C4-2B (cell line): Measurements from ENCODE around the gene TMEM126A.

Experiments
- CTCF ChIP-seq: fragments of 450-650 bp; conservative IDR thresholded peaks from 2 replicates; pipeline ENCODE4 v1.5.1; 2017; ENCODE audit warnings: mild to moderate bottlenecking
- ZFX ChIP-seq: fragments of 450-650 bp; IDR thresholded peaks from 2 replicates; pipeline ENCODE4 v1.6.1; 2017

- TF ChIP-seq CTCF = no peak
- no peak for TF ChIP-seq ZFX
Measured at GRCh38 chr11:85651118-85651517, 3.4 kb downstream of the TMEM126A start.
